Brain microvascular endothelial cell (primary cell): ENCODE measurements around the gene E4F1.

Source experiments
- DNase-seq: peaks from one replicate; pipeline ENCODE4 v3.0.0-alpha.2; 2020
- H3K27ac ChIP-seq: fragments of 250-450 bp; sonication (Bioruptor Pico); 2 replicates; pipeline ENCODE4 v1.5.1; 2020; ENCODE audit warnings: mild to moderate bottlenecking, moderate library complexity
- H3K27me3 ChIP-seq: fragments of 250-450 bp; sonication (Bioruptor Pico); replicated peaks from 2 replicates; pipeline ENCODE4 v1.5.1; 2020; ENCODE audit warnings: mild to moderate bottlenecking
- H3K36me3 ChIP-seq: fragments of 250-450 bp; sonication (Bioruptor Pico); replicated peaks from 2 replicates; pipeline ENCODE4 v1.5.1; 2020; ENCODE audit warnings: mild to moderate bottlenecking
- H3K4me3 ChIP-seq: 2 replicates; pipeline ENCODE4 v1.5.1; 2011; ENCODE audit warnings: low read depth, mild to moderate bottlenecking, control low read depth, low read length, moderate library complexity
- CTCF ChIP-seq: IDR thresholded peaks from 2 replicates; pipeline ENCODE4 v1.5.1; 2011; ENCODE audit warnings: low read depth, mild to moderate bottlenecking, moderate library complexity, low read length, control low read depth, inconsistent platforms; ENCODE audit errors: missing control alignments
- in situ Hi-C: cut with HindIII; loops from 2 replicates; pipeline ENCODE4 v1.10.0; 2017; ENCODE audit warnings: low sequenced_read_pairs, low pct_ligation_motif_present

E4F1 gene

GRCh38 chr16:2271848-2272461 is 48.6 kb downstream of the E4F1 start:
- in situ Hi-C loops, result no loop called here
- Histone ChIP-seq H3K27me3 (no peaks in the 10 kb centered on the region), H3K27ac (no peak overlapping the region), H3K4me3 (no peak overlapping the region), H3K36me3 (no peaks in the 10 kb centered on the region)
- no peak for TF ChIP-seq CTCF
- no peak for DNase-seq

GRCh38 chr16:2273484-2273883 is 50.1 kb downstream of the E4F1 start:
- Histone ChIP-seq H3K27ac (no peak overlapping the region), H3K27me3 (no peaks in the 10 kb centered on the region), H3K36me3 (no peaks in the 10 kb centered on the region), H3K4me3 (no peak overlapping the region)
- TF ChIP-seq CTCF, result no peak
- in situ Hi-C loops, result no loop called here
- no peak for DNase-seq

- TF ChIP-seq CTCF, result no peak
- in situ Hi-C loops, result no loop called here
- Histone ChIP-seq H3K27ac (no peak overlapping the region), H3K27me3 (no peaks in the 10 kb centered on the region), H3K4me3 (no peak overlapping the region), H3K36me3 (no peaks in the 10 kb centered on the region)
- DNase-seq, result no peak
Measured at GRCh38 chr16:2273931-2274330, 50.5 kb downstream of the E4F1 start.

- Histone ChIP-seq H3K36me3 (no peaks in the 10 kb centered on the region), H3K4me3 (no peak overlapping the region), H3K27me3 (no peaks in the 10 kb centered on the region), H3K27ac (no peak overlapping the region)
- in situ Hi-C loops, result no loop called here
- TF ChIP-seq CTCF, result no peak
- no peak for DNase-seq
Measured at GRCh38 chr16:2275476-2276367, 52.3 kb downstream of the E4F1 start.

- in situ Hi-C loops, result no loop called here
- Histone ChIP-seq H3K4me3 (no peak overlapping the region), H3K27me3 (no peaks in the 10 kb centered on the region), H3K27ac (no peak overlapping the region), H3K36me3 (no peaks in the 10 kb centered on the region)
- TF ChIP-seq CTCF, result no peak
- no peak for DNase-seq
Measured at GRCh38 chr16:2276368-2277195, 53.2 kb downstream of the E4F1 start.
